Fibroblast of skin of abdomen (primary cell): ENCODE data around the gene ZIC1.

Experiments used
- DNase-seq: peaks from one replicate; pipeline ENCODE4 v3.0.0-alpha.2; 2013

Gene ZIC1

GRCh38 chr3:147410526-147411237, 1.5 kb downstream of the ZIC1 start:
- DNase-seq, result no peak

- DNase-seq, result no peak
Observed at GRCh38 chr3:147411238-147411814, 2.2 kb downstream of the ZIC1 start.

- DNase-seq, result no peak
Observed at GRCh38 chr3:147411815-147412241, 2.7 kb downstream of the ZIC1 start.

- DNase-seq, result no peak
Observed at GRCh38 chr3:147412261-147412916, 3.2 kb downstream of the ZIC1 start.

- DNase-seq, result no peak
Observed at GRCh38 chr3:147412917-147413685, 3.9 kb downstream of the ZIC1 start.

- DNase-seq, result no peak
Observed at GRCh38 chr3:147413686-147414389, 4.7 kb downstream of the ZIC1 start.

- DNase-seq, result no peak
Observed at GRCh38 chr3:147414390-147415138, 5.4 kb downstream of the ZIC1 start.

GRCh38 chr3:147415286-147415685, 6.1 kb downstream of the ZIC1 start:
- no peak for DNase-seq

GRCh38 chr3:147415874-147416273, 6.7 kb downstream of the ZIC1 start:
- no peak for DNase-seq

GRCh38 chr3:147416931-147417330, 7.8 kb downstream of the ZIC1 start:
- DNase-seq, result no peak

- no peak for DNase-seq
Observed at GRCh38 chr3:147417551-147418295, 8.6 kb downstream of the ZIC1 start.

GRCh38 chr3:147418371-147418781, 9.2 kb downstream of the ZIC1 start:
- DNase-seq, result no peak

- peak; percentile 61 for DNase-seq
Observed at GRCh38 chr3:147418808-147419701, 9.9 kb downstream of the ZIC1 start.

- DNase-seq, result no peak
Observed at GRCh38 chr3:147419781-147420224, 10.6 kb downstream of the ZIC1 start.

GRCh38 chr3:147420353-147421183, 11.4 kb downstream of the ZIC1 start:
- DNase-seq, result no peak

- no peak for DNase-seq
Observed at GRCh38 chr3:147421184-147421912, 12.2 kb downstream of the ZIC1 start.

GRCh38 chr3:147422196-147422595, 13.0 kb downstream of the ZIC1 start:
- DNase-seq, result no peak
